Inflammatory macrophage (primary cell): ENCODE results near the gene CCM2L.

Experiments used
- DNase-seq, 2 donors: peaks; one replicate each; pipeline ENCODE4 v3.0.0-alpha.2; 2020 to 2022

The CCM2L gene

DNA sequence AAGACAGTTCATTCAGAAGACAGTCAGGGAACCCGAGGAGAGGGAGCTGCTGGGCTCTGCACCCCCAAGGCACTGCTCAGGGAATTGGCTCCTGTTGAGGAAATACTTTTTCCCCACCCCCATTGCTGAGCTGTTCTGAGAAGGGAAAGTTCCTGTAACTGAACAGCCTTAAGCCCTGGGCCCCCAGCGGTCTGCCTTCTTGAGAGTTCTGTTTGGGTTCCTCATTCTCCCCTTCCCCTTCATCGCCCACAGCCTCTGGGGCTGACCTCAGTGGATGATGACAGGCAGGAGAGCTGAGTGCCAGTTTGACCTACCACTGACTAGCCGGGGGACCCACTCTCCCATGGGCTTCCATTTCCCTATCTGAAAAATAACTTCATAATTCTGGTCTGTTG, 52.5 kb downstream of the CCM2L start:
- DNase-seq, result peak; percentile 99

- peak; percentile 79 to 84 for DNase-seq
Observed at GRCh38 chr20:32063695-32064094, 53.5 kb downstream of the CCM2L start.

DNA sequence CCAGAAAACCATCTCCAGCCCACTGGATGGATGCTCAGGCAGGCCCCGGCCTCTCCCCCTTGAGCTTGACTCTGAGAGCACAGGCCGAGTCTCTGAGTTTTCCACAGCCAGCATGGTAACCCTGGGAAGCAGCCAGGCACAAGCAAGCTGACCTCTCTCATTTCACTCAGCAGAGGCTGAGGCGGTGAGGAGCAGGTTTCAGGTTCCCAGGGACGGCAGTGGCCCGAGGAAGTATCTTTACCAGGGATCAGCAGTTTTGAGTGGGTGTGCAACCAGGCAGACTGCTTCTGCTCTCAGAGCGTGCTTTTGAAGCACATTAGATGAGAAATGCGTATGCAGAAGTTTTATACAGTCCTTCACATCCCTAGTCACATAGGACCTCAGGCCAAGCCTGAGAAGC, 54.4 kb downstream of the CCM2L start:
- DNase-seq, result peak; percentile 55 to 86

GRCh38 chr20:32067234-32067821, 57.1 kb downstream of the CCM2L start:
- peak in 1 of 2 donors; percentile 32 for DNase-seq

GRCh38 chr20:32068174-32068573, 57.9 kb downstream of the CCM2L start:
- DNase-seq, result no peak

- DNase-seq, result peak in 1 of 2 donors; percentile 13
Observed at GRCh38 chr20:32069711-32070110, 59.5 kb downstream of the CCM2L start.

GRCh38 chr20:32070282-32070681, 60.0 kb downstream of the CCM2L start:
- no peak for DNase-seq

- DNase-seq, result no peak
Observed at GRCh38 chr20:32070690-32071213, 60.5 kb downstream of the CCM2L start.

- no peak for DNase-seq
Observed at GRCh38 chr20:32071395-32072167, 61.3 kb downstream of the CCM2L start.

DNA sequence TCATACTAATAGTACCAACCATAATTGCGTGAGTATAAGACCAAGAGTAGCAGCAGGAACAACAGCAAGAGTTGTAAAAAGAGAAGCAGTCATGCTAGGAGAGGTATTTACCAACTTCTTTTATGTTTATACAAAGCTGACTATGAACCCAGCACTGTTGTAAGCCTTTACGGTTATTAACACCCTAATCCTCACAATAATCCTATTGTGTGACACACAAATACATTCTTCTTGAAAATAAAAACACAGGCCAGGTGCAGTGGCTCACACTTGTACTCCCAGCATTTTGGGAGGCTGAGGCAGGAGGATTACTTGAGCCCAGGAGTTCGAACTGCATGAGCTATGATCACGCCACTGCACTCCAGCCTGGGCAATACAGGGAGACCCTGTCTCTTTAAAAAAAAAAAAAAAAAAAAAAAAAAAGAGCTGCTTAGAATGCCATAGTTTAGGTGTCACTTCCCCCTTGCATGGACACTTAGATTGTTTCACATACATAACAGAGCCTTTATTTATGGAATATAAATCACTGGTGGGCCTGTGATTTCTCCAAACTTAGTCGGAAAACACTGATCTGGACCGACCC, 62.0 kb downstream of the CCM2L start:
- no peak for DNase-seq

DNA sequence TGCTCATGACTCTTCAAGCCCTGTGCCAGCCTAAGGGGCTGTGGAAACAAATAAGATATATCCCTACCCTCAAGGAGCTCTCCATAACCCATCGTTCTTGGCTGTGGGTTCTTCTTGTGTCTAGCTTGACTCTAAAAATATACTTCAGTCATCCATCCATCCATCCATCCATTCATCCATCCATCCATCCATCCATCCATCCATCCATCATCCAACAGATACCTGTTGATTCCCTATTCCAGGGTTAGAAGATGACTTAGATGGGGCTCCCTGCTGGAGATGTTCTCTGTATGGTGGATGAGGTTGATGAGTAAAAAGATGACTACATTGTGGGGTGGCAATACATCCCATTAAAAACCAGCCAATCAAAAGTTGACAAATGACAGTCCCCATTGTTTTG, 65.3 kb downstream of the CCM2L start:
- no peak for DNase-seq

DNA sequence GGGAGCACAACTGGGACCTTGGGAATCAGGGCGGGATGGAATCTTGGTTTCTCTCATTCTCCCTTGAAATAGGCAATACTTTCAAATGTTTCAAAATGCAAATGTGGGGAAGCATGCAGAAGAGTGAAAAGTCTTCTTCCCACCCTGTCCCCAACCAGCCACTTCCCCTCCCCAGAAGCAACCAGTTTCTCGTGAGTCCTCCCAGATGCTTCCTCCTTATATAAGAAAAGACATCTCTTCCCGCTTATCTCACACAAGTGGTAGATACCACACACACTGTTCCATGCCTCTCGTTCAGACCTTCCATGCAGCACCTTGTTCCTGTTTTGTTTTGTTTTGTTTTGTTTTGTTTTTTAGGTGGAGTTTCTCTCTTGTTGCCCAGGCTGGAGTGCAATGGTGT, 67.0 kb downstream of the CCM2L start:
- DNase-seq, result peak; percentile 79 to 86

GRCh38 chr20:32078322-32078721, 68.1 kb downstream of the CCM2L start:
- no peak for DNase-seq

- DNase-seq, result peak; percentile 30 to 56
Observed at GRCh38 chr20:32078791-32079190, 68.6 kb downstream of the CCM2L start.

DNA sequence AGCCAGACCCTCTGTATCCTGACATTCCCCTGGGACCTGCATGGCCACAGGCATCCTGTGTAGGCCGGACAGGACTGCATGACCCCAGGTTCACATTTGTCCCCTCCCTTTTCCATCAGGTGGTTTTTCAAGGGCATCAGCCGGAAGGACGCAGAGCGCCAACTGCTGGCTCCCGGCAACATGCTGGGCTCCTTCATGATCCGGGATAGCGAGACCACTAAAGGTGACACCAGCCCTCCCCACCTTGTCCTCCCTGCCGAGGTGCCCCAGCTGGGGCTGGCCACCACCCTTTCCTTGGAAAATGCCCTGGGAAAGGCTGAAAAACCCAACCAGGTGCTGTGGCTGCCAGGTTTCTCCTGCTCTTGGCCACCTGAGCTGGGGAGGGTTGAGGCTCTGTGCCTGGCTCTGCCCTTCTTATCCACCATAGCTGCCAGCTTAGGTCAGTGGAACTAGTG, 69.4 kb downstream of the CCM2L start:
- DNase-seq, result no peak

DNA sequence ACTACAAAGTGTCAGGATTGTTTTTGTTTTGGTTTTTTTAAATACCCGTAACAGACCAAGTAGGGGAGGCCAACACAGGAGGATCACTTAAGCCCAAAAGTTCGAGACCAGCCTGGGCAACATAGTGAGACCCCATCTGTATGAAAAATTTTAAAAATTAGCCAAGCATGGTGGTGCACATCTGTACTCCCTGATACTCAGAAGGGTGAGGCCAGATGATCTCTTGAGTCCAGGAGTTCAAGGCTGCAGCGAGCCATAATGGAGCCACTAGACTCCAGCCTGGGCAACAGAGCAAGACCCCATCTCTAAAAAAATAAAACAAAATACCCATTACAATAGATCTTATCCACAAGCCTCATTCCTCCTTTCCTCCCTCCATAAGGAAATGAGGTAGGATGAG, 70.5 kb downstream of the CCM2L start:
- no peak for DNase-seq
